Activated naive CD4-positive, alpha-beta T cell treated with anti-CD3 and anti-CD28 coated beads, Interleukin-2, amount 50 U/mL, for 72 hours (primary cell): ENCODE data around the gene CRACDL. TPM values are rescaled to one million over a fixed set of nuclear protein-coding genes. Genes with fewer than 3 reads are reported as not detected.
A peak's percentile ranks its signal among the peaks of the same experiment; 100 is the strongest.
"Not testable (repeated sequence)": the region's sequence is repeated elsewhere in the genome, so short reads cannot be mapped to it uniquely, and the experiment has no call there.

Experiments
- ATAC-seq, 2 donors: fragments of 150-1000 bp; cut with Tn5 transposase; 2 replicates each; pipeline ENCODE4 v1.10.0; 2021; ENCODE audit warnings: mild to moderate bottlenecking in 2 of 2, moderate library complexity in 2 of 2
- DNase-seq, 2 donors: peaks; one replicate each; pipeline ENCODE4 v3.0.0; 2021 to 2022; ENCODE audit warnings: low spot score in 2 of 2
- H3K27ac Mint-ChIP-seq, 2 donors: one replicate each; pipeline ENCODE4 v1.8.0; 2022; ENCODE audit warnings: mild to moderate bottlenecking in 2 of 2, mixed read lengths in 2 of 2
- H3K36me3 Mint-ChIP-seq, 2 donors: one replicate each; pipeline ENCODE4 v1.8.0; 2022; ENCODE audit warnings: mixed read lengths in 2 of 2
- H3K9me3 Mint-ChIP-seq, 2 donors: one replicate each; pipeline ENCODE4 v1.8.0; 2022; ENCODE audit warnings: mixed read lengths in 2 of 2
- total RNA-seq, 2 donors: library from RNA; stranded (reverse); gene quantifications; one replicate each; pipeline ENCODE4 v1.2.3, GENCODE V29; 2022

CRACDL gene
- total RNA-seq, 2 donors from 2014 or later, result 0.12 TPM; not detected in 1

- not testable (repeated sequence) for DNase-seq, H3K27ac Mint-ChIP-seq, H3K9me3 Mint-ChIP-seq, ATAC-seq, H3K36me3 Mint-ChIP-seq
These were observed 36.3 kb downstream of the CRACDL start for GRCh38 chr2:98899703-98900078.

- Mint-ChIP-seq H3K9me3 (no peaks in the 10 kb centered on the region), H3K27ac (no peak overlapping the region), H3K36me3 (no peaks in the 10 kb centered on the region)
- DNase-seq (peak in 1 of 2 donors; percentile 31), ATAC-seq (no peak)
These were observed 36.9 kb downstream of the CRACDL start for GRCh38 chr2:98899041-98899702.

DNA sequence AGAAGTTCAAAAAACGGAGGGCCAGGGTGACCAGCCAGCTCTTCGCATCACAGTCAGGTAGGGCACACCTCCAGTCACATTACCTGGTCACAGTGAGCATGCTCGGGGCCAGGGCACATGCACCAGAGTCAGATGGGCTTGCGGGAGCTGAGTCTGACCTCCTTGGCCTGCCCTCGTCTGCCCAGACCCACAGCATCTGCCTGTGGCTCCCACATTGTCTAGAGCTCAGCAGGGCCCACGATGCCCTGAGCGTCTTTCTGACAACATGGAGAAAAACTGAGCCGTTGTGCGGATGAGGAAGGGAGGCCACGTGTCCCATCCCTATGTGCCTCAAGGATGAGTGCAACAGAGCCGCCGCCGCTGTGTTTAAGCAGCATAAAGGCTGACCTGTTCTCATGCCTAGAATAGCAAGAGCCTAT lies 37.6 kb downstream of the CRACDL start:
- Mint-ChIP-seq H3K9me3 (no peaks in the 10 kb centered on the region), H3K27ac (peak overlapping the region in 1 of 2 donors; percentile 15), H3K36me3 (no peaks in the 10 kb centered on the region)
- DNase-seq (peak in 1 of 2 donors; percentile 35), ATAC-seq (no peak)

DNA sequence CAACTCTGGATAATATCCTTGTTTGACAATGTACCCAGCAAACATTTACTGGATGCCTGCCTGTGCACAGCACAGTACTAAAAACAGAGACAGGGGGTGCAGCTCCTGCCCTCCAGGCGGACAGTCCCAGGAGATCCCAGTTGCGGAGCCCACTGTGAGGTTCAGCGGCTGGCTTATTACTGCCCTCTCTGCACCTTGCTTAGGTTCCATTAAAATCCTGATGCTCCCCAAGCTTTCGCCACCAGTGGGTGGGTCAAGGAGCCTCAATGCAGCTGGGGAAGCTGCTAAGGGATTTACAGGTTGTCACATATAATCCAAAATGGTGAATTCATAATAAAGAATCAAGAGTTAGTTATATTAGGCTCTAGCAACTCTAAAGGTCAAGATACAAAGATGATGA lies 38.3 kb downstream of the CRACDL start:
- no peak for ATAC-seq
- no peak for DNase-seq
- Mint-ChIP-seq H3K27ac (peak overlapping the region; percentile 15 to 77), H3K9me3 (no peaks in the 10 kb centered on the region), H3K36me3 (no peaks in the 10 kb centered on the region)

DNA sequence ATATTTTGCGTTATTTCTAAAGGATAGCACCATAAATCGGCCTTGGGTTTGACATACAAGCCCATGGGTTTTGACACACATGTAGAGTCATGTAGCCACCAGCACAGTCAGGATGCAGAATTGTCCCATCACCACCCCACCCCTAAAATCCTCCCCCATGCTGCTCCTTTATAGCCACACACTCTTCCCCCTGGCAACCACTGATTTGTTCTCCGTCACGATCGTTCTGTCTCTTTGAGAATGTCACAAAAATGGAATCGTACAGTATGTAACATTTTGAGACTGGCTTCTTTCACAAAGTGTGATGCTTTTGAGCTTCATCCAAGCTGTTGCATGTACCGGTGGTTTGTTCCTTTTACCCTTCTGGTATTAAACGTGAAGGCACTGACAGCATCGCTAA lies 39.1 kb downstream of the CRACDL start:
- Mint-ChIP-seq H3K27ac (no peak overlapping the region), H3K36me3 (no peaks in the 10 kb centered on the region), H3K9me3 (no peaks in the 10 kb centered on the region)
- no peak for DNase-seq
- ATAC-seq, result no peak

- no peaks in the 10 kb centered on the region for H3K9me3 Mint-ChIP-seq
- DNase-seq (no peak), ATAC-seq (no peak)
- no peak overlapping the region for H3K27ac Mint-ChIP-seq
- H3K36me3 Mint-ChIP-seq, result no peaks in the 10 kb centered on the region
These were observed 39.6 kb downstream of the CRACDL start for GRCh38 chr2:98896416-98896815.

GRCh38 chr2:98895901-98896300 lies 40.1 kb downstream of the CRACDL start:
- Mint-ChIP-seq H3K9me3 (no peaks in the 10 kb centered on the region), H3K27ac (peak overlapping the region in 1 of 2 donors; percentile 62), H3K36me3 (no peaks in the 10 kb centered on the region)
- ATAC-seq (no peak), DNase-seq (no peak)

DNA sequence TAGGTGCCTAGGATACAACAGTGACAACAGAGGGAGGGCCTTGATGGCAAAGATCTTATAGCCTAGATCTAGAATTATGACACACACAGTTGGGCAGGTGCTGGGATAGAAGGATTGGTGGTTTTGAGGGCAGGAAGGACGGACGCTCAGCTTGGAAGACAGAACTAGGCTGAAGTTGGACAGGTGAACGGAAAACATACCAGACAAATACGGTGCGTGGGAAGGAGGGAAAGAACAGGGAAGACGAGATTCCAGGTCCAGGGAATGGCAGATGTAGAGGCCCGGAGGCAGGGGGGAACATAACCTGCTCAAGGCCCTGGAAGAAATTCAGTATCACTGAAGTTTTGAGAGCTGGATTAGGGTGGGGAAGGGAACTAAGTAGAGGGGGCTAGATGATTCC lies 40.8 kb downstream of the CRACDL start:
- ATAC-seq, result no peak
- peak overlapping the region in 1 of 2 donors; percentile 45 for H3K27ac Mint-ChIP-seq
- DNase-seq, result no peak

DNA sequence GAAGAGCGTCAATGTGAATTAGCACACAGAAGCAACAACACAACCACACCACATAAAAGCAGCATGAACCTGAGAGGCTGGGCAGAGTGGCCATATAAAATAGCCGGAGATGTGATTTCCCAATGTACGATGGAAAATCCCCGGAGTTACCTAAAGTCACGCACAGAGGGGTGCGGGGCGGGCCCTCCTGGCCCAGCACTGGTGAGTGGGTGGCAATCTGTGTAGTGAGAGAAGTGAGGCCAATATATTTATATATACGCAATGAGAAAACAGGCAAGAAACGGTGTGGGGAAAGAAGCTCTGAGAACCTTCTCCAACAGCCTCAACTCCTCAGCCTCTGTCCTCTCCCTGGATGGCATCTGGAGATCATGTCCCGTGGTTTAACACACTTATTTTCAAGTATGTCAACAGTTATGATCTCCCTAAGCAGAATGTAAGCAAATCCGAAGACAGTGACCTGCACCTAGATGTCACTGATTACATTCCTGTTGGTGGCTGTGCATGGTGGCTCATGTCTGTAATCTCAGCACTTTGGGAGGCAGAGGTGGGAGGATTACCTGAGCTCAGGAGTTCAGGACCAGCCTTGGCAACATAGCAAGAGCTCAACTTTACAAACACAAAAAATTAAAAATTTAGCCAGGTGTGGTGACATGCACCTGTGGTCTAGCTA lies 41.6 kb downstream of the CRACDL start:
- H3K27ac Mint-ChIP-seq, result no peak overlapping the region
- no peak for ATAC-seq
- H3K9me3 Mint-ChIP-seq, result peaks cover 0 to 8% of the 10 kb centered on the region in 2 donors

More for the DNA sequence above, 40.8 kb downstream of the CRACDL start:
- H3K9me3 Mint-ChIP-seq, result peaks cover 0 to under 1% of the 10 kb centered on the region in 2 donors
- no peaks in the 10 kb centered on the region for H3K36me3 Mint-ChIP-seq

DNA sequence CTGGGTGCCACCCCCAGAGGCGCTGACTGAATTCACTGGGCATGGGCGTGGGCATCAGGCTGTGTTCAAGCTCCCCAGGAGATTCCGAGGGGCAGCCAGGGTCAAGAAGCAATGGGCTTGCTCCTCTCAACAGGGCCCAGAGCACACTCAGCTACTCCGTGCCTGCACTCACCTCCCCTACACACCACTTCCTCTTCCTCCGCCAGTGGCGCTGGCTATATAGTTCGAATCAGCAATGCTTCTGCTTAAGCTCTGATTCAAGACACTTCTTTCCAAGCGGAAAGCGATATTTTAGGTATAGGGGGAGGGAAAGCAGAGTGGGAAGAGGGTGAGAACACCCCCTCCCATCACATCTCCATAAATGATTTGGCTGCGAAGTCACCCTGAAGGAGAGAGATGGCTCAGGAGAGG lies 42.1 kb downstream of the CRACDL start:
- ATAC-seq (no peak), DNase-seq (peak in 1 of 2 donors; percentile 33)
- H3K36me3 Mint-ChIP-seq, result no peaks in the 10 kb centered on the region
- H3K9me3 Mint-ChIP-seq, result peaks cover 0 to 8% of the 10 kb centered on the region in 2 donors
- H3K27ac Mint-ChIP-seq, result no peak overlapping the region

More for the DNA sequence above, 41.6 kb downstream of the CRACDL start:
- DNase-seq, result no peak
- H3K36me3 Mint-ChIP-seq, result no peaks in the 10 kb centered on the region

DNA sequence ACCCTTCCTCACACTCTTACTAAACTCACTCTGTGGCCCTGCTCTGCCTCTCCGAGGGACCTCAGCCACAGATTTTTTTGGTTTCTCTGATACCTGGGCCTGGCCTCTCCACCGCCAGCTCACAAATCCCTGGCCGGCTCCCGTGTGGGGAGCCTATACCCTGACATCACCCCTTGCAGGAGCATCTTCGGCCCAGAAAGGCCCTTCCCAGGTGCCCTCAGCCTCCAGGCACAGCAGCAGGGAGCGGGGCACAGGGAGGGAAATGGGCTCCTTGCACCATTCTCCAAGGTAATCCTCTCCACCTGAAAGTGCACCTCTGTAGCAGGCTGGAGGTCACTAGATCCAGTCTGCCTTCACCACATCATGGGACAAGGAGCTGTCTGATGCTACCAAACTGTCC lies 43.2 kb downstream of the CRACDL start:
- DNase-seq (no peak), ATAC-seq (no peak)
- no peak overlapping the region for H3K27ac Mint-ChIP-seq
- H3K9me3 Mint-ChIP-seq, result peaks cover 0 to 8% of the 10 kb centered on the region in 2 donors
- H3K36me3 Mint-ChIP-seq, result peaks cover 0 to 1% of the 10 kb centered on the region in 2 donors

GRCh38 chr2:98891591-98891990 lies 44.4 kb downstream of the CRACDL start:
- Mint-ChIP-seq H3K9me3 (peaks cover 11 to 19% of the 10 kb centered on the region in 2 donors), H3K27ac (no peak overlapping the region), H3K36me3 (peaks cover 6 to 14% of the 10 kb centered on the region in 2 donors)
- no peak for DNase-seq
- ATAC-seq, result no peak

DNA sequence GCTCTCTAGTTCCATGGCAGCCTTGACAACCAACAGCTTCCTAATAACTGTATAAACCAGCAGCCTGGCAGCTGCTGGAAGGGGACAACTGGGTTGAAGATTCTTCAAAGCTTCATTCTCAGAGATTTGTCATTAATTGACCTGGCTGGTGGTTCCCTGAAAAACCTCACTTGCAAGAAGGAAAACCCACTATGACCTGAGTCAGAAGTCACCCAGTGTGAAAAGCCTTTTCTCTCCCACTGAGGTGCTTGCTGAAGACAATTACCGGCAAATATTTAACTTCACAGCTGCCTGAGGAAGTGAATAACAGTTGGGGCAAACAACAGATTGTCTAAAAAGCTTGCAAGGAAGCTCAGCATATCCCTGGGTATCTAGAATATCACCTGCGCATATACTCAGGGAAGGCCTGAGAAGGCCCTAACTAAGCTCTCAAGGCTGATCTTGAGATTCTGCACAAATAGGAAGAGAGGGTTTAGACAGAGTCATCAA lies 49.9 kb downstream of the CRACDL start:
- H3K36me3 Mint-ChIP-seq, result peaks cover 25 to 35% of the 10 kb centered on the region in 2 donors
- no peak overlapping the region for H3K27ac Mint-ChIP-seq
- no peak for ATAC-seq
- H3K9me3 Mint-ChIP-seq, result peaks cover 25 to 38% of the 10 kb centered on the region in 2 donors
- DNase-seq, result no peak

DNA sequence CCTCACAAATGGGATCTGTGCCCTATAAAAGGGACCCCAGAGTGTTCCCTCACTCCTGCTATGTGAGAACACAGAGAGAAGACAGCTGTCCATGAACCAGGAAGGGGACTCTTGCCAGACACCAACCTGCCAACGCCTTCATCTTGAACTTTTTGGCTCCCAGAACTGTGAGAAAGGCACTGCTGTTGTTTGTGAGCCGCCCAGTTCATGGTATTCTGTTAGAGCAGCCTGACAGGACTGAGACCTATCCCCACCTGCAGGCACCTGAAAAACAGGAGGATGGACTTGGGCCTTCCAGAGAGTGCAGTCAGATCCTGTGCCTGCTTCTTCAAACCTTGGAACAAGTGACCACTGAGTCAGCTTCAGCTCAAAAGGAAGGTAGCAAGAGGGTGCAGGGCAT lies 51.4 kb downstream of the CRACDL start:
- no peak for ATAC-seq
- no peak overlapping the region for H3K27ac Mint-ChIP-seq
- no peak for DNase-seq
- peaks cover 25 to 35% of the 10 kb centered on the region in 2 donors for H3K36me3 Mint-ChIP-seq
- peaks cover 25 to 32% of the 10 kb centered on the region in 2 donors for H3K9me3 Mint-ChIP-seq

GRCh38 chr2:98883780-98884211 lies 52.2 kb downstream of the CRACDL start:
- ATAC-seq, result no peak
- Mint-ChIP-seq H3K9me3 (peaks cover 25 to 31% of the 10 kb centered on the region in 2 donors), H3K36me3 (peaks cover 25 to 35% of the 10 kb centered on the region in 2 donors), H3K27ac (no peak overlapping the region)
- no peak for DNase-seq

DNA sequence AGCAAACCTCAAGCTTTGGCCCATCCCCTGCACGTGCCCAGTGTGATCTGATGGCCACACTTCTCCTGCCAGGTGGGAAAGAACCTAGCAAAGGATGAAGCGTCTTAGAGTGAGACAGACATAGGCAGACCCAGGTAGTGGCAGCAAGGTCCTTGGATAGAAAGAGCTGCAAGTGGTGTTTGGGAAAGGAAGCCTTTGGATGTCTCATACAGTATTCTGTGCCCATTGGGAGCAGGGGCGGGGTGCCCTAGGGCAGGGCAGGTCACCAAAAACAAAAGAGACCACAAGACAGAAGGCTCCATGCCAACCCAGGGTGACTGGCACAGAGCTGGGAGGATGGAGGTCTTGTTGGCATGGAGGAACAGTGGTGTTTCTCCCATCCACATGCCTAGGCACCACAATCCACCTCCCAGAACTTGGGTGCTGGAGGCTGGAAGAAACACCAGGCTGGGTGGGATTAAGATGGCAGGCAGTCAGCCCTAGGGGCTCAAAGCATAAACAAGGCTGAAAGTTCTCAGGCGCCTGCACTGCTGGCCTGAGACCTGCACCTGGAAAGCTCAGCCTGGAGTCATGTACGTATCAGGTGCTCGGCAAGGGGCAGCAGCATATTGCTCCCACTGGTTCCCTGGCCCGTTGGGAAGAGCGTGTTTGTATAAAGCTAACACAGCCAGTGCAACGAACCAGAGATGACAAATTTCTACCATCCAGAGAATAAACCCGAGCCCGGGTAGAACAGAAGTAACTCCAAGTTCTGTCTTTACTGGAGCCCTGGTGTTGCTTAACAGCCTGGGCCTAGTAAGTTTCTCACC lies 52.9 kb downstream of the CRACDL start:
- ATAC-seq, result no peak
- Mint-ChIP-seq H3K36me3 (peaks cover 25 to 35% of the 10 kb centered on the region in 2 donors), H3K27ac (no peak overlapping the region), H3K9me3 (peaks cover 25 to 31% of the 10 kb centered on the region in 2 donors)
- no peak for DNase-seq

DNA sequence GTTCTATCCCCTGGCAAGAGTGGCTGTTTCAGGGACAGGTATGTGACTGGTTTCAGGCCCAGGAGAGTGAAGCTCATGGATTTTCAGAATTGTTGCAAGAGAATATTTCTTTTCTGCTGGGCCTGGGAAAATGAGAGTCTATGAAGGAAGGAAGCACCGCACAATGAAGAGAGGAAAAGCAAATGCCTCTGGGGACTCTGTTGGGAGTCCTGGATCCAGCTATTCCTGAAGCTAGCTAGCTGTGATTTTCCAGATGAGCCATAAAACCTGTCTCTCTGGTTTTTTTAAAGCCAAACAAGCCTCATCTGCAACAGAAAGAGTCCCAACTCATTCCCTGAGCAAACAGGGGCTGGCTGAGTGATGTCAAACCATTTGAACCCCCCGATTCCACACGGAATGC lies 53.7 kb downstream of the CRACDL start:
- no peak for DNase-seq
- peaks cover 22 to 27% of the 10 kb centered on the region in 2 donors for H3K9me3 Mint-ChIP-seq
- peaks cover 22 to 29% of the 10 kb centered on the region in 2 donors for H3K36me3 Mint-ChIP-seq
- ATAC-seq, result no peak
- H3K27ac Mint-ChIP-seq, result no peak overlapping the region
